ENCODE results near the gene RAB40A.
"Not testable (repeated sequence)": the region's sequence is repeated elsewhere in the genome, so short reads cannot be mapped to it uniquely, and the experiment has no call there.

The RAB40A gene

DNA sequence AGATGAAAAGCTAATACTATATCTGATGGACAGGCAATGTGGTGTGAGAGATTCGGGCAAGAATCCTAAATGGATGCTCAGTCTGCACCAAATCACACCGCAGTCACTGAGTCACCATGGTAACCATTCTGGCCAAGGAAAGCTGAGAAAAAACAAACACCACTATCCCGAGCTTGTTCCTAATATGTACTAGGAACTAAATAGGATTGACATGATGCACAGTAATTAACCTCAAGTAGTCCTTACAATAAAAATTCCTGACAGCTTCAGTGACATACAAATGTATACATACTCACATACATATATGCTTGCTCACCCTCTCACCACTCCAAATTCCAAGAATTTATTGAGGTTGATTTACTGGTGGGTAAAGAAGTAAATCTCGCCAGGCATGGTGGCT lies 1.1 kb upstream of the RAB40A start:
- DNase-seq = no peak

DNA sequence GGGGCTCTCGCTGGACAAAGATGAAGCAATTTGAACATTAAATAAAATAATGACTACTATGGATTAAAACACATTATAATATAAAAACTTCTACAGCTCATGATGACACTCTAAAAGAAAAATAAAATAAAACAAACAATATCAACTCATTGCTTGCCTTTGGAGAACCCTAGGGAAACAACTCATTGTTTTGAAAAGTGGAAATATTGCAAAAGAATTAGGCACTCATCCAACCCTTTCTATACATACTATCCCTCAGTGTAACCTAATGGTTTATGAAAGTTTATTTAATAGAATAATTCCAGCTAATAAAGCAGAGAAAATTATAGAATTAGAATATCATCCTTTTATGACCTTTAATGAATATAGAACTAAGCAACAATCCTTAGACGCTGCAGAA lies 718 bp downstream of the RAB40A start:
- DNase-seq = no peak

DNA sequence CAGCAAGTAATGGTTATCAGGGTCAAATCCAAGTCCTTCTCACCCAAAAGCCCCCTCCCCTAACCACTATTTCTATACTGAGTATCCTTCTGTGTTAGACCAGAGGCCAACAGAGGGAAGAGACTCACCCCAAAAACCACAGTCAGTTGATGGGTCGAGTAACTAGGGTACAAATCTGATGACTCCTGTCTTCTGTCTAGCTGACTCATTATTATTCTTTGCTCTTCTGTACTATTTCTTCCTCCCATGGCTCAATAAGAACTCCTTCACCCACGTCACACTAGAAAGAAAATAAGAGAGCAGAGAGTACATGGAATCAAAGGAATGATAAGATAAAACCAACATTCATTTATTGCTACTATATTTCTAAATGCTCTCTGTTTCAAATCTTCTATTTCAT lies 2.0 kb downstream of the RAB40A start:
- DNase-seq = no peak

DNA sequence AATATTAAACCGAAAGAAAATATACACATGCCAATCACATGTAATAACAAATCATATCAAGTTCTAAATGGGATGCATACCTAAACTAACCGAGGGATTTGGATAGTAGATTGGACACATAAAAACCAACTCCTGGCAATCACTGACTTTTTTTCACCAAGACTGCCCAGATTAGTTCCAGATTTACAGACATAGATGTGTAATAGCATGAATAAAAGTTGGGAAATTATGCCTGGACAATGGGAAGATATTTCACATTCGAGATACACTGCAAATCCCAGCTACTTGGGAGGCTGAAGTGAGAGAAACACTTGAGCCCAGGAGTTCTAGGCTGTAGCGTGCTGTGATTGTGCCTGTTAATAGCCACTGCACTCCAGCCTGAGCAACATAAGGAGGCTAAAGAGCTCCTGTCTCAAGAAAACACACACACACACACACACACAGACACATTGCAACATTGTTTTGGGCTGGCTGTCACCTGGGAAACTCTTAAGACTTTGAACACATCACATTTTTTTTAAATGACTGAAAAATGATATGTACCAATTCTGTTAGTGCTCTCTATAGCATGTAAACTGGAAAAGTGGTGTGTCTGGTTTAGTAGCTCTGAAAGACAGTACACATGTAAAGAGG lies 5.7 kb downstream of the RAB40A start:
- no peak for DNase-seq

DNA sequence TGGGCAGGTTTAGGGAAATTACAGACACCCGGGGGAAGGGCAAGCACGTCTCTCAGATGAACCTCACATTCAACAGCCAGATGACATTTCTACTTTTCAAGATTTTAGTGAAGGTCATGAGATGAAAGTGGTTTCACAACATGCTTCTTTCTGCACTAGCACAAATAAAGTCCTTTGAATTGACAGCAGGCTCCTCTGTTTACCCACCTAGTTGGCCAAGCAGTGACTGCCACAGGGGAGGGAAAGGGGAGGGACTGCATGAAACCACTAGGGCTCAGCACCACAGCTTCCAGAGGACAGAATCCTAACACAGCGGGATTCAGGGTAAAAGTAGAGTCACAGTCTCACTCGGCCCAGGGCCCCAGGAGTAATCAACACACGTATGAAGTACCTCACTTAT lies 6.2 kb downstream of the RAB40A start:
- DNase-seq = no peak

DNA sequence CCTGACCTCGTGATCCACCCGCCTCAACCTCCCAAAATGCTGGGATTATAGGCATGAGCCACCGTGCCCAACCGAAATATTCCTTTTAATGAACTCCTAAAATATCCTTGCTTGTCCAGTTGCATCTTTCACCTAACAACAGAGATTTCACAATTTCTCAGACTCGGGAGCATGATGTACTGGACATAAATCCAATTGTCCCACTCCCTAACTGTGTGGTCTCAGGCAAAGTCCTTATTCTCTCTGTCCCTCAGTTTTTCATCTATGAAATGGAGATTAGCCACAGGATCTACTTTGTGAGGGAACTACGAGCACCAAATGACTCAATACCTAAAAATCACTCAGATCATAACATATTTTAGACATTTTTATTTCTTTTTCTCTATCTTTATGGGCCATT lies 9.3 kb downstream of the RAB40A start:
- no peak for DNase-seq

DNA sequence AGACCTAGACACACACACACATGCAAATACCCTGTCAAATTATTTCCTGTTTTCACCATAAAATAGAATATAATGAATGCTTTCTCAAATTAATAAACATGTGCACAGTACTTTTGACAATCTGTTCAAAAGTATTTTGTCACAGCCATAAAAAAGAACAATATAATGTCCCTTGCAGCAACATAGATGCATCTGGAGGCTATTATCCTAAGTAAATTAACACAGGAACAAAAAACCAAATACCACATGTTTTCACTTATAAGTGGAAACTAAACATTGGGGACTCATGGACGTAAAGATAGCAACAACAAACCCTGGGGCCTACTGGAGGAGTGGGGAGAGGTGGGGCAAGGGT lies 15.5 kb downstream of the RAB40A start:
- no peak for DNase-seq

DNA sequence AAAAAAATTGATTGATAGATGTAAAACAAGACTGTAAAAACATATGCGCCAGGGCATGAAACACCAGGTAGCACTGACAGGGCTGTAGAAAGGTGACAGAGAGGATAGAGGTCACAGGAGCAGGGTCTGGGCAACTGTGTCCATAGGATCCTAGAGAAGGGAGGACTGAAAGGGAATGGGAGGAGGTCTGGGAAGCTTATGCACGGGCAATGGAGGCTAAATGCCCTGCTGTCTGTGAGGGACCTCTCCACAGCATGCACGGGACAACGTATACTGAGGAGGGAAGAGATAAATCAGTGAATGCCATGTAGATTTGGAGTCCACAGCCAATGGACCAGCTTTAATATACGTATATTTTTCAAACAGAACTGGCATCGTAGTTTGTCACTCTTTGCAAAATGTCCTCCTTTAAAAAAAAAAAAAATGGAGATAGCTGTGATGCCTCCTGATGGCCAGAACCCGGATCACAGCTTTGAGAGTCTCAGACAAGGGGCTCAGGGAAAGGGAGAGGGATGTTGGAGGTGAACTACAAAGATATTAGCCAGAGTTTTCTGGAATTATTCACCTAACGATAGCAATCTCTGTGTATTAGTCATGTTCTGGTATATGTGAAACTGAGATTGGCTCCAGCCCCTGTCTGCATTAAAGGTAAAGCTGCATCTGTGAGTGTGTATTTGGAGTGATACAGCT lies 16.0 kb downstream of the RAB40A start:
- DNase-seq = no peak

DNA sequence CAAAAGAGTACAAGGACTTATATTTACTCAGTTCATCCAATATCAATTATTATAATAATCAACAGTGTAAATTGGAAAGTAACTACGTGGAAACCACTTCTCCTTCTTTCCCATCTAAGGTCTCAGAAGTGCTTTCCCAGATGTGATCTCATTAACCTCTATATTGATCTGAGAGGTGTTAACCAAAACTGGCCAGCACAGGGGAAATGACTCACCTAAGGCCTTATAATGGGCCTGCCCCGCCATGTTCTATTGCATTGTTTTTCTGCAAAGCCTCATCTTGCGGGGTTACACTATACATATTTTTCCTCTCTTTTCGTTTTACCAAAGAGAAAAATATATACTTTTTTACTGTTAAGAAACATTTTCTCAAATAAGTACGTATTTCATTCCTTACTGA lies 20.5 kb downstream of the RAB40A start:
- DNase-seq = no peak

DNA sequence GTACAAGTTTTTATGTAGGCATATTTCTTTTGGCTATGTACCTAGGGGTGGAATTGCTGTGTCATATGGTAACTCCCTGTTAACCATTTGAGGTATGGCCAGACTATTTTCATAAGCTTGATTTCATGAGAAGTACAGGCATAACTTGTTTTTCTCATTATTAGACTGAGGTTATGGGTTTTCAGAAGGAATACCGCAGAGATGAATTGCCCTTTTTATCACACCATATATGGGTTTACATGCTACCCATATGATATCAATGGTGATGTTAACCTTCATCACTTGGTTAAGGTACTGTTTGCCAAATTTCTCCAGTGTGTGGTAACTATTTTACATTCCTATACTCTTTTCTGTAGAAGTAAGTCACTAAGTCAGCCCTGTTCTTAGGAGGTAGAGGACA lies 23.5 kb downstream of the RAB40A start:
- no peak for DNase-seq

DNA sequence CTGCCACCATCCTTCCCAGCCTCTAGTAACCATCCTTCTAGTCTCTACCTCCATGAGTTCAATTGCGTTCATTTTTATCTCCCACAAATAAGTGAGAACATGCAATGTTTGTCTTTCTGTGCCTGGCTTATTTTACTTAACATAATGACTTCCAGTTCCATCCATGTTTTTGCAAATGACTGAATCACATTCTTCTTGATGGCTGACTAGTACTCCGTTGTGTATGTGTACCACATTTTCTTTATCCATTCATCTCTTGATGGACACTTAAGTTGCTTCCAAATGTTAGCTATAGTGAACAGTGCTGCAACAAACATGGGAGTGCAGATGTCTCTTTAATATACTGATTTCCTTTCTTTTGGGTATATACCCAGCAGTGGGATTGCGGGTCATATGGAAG lies 25.7 kb downstream of the RAB40A start:
- DNase-seq = not testable (repeated sequence)

DNA sequence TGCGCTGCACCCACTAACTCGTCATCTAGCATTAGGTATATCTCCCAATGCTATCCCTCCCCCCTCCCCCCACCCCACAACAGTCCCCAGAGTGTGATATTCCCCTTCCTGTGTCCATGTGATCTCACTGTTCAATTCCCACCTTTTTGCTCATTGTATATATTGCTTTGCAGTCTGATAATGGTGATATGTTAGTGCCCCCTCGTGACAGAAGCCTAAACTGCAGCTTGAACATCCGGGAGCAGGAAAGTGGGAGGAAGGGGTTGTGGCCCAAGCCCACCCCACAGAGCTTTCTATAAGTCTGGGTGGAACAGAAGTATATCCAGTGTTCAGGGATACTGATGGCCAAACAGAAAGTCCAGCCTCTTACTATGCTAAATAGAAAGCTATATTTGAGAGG lies 29.6 kb downstream of the RAB40A start:
- not testable (repeated sequence) for DNase-seq

DNA sequence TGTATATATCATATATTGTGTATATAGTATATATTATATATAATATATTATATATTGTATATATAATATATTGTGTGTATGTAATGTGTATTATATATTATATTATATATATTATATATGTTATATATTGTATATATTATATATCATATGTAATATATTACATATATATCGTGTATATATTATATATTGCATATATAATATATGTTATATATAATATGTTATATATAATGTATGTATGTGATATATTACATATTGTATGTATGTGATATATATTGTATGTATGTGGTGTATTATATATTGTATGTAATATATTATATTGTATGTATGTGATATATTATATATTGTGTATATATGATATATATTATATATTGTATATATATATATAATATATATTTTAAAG lies 30.5 kb downstream of the RAB40A start:
- no peak for DNase-seq

DNA sequence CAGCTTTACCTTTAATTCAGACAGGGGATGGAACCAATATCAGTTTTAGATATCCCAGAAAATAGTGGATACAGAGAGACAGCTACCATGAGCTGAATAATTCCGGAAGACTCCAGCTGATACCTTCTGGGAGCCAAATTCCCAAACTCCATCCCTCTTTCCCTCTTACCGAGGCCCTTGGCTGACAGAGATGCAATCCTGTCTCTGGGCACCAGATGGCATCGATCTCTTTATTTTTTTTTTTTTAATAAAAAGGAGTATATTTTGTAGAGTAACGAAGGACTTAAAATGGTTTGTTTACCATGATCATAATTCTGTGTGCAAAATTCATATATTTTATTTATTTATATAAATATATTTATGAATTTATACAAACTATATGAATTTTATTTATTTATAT lies 31.0 kb downstream of the RAB40A start:
- DNase-seq = no peak

DNA sequence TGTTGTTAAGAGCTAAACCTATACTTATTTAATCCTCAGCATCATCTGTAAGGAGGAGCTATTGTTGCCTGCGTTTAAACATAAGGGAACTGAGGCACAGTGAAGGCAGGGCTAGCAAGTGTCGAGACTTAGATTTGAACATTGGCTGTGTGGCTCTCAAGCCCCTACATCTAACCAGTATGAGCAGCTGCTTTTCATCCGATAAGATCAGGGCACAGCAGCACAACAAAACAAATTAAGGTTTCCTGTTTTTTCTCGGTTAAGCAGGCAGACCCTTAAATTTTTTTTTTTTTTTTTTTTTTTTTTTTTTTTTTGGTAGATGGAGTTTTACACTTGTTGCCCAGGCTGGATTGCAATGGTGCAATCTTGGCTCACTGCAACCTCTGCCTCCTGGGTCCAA lies 35.6 kb downstream of the RAB40A start:
- DNase-seq = no peak

DNA sequence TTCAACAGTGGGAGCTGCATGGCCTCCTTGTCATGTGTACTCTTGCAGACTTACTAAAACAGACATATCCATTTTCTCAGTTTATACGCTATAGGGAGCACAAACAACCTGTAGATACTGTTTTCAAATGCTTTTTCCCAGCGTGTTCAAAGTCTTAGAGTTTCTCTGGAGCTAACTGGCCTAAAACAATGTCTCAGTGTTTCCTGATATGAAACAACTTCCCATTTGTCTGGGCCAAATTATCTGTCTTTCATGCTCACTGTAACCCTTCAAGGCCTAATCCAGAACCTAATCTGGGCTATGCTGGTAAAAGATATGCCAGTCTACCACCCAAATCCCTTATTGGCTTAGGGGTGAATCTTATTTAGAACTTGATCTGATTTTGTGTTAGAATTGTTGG lies 38.8 kb downstream of the RAB40A start:
- no peak for DNase-seq

DNA sequence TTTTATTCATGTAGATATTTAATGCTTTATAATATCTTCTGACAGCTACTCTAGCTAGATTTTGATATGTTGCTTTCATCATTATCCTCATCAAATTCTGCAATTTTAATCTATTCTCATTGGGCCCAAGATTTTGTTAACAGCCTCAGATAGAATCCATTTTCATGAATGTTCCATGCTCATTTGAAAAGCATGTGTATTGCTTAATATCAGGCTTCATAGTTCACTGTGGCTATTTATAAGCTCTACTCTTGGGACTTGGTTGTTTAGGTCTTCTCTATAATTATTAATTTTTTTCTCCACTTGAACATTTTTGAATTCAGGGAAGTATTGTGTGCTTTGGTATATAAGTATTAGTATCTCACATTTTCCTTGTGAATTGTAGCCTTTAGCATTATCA lies 41.8 kb downstream of the RAB40A start:
- DNase-seq = no peak

DNA sequence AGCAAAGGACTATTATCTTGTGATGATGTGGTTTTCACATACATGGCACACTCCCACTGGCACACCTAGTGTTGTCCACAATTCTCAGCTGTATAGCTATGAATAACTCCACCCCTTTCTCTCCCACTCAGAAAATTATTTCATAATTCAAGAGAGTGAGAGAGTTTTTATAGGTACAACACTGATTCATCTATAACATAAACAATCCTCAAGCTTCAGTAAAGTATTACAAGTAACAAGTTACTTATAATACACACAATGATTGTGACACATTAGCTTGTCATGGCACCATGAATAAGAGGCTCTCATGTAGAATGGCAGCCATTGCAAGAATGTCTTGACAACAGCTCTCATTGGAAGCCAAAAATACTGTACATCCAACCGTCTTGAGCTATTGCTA lies 43.9 kb downstream of the RAB40A start:
- no peak for DNase-seq

DNA sequence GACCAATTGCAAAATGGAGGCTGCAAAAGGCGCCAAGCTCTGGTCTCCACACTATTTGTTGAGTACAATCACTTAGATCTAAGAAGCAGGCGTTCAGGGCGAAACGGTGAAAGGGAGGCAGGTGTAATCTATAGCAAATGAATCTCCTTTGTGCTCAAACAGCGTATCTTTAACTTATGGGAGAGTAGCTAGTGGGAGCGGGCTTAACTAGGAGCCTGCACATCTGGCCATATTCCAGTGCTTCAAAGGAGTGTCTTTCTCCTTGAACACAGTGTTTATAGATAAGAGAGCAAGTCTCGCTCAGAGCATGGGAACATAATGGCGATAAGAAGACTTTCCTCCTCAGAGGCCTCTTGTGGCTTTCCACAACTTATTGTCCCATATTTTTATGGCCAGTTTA lies 49.3 kb downstream of the RAB40A start:
- DNase-seq = not testable (repeated sequence)

DNA sequence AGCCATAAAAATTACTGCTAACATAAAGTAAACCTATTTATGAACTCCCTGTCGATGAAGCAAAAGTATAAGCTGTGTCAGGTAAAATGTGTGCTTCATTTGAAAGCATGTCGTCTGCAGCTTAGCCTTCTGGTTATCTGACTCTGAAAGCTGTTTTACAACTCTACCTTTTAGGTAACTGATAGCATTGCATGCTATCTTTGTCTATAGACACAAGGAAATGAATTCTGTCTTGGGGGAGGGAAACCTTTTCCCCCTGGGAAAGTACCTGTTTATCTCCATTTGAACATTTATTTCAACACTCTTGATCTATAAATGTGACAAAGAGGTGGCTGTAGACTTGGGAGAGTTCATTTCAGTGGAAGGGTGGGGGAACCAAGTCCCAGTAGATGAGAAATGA lies 51.4 kb downstream of the RAB40A start:
- DNase-seq = no peak

DNA sequence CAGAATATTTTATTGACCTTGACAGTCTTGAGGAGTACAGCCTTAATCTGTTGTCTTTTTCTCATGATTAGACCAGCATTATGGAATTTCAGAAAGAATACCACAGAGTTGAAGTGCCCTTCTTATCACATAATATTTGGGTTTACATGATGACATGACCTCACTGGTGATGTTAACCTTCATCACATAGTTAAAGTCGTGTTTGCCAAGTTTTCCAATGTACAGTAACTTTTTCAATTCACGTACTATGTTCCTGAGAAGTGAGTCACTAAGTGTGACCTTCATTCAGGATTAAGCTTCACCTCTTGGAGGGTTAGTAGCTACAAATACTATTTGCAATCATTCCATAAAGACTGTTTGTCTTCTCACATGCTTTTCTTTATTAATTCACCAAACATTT lies 52.1 kb downstream of the RAB40A start:
- DNase-seq = no peak

DNA sequence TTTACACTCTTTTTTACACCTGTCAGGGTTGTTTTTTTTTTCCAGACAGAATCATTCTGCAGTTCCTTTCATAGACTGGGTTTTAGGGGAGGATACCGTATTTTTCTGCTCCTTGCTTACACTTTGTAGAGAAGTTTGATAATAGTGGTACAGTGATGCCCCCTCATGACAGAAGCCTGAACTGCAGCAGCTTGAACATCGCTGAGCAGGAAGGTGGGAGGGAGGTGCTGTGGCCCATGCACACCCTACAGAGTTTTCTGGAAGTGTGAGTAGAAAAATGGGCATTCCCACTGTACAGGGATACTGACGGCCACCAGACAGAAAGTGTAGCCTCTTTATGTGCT lies 54.5 kb downstream of the RAB40A start:
- DNase-seq = peak; percentile 35

DNA sequence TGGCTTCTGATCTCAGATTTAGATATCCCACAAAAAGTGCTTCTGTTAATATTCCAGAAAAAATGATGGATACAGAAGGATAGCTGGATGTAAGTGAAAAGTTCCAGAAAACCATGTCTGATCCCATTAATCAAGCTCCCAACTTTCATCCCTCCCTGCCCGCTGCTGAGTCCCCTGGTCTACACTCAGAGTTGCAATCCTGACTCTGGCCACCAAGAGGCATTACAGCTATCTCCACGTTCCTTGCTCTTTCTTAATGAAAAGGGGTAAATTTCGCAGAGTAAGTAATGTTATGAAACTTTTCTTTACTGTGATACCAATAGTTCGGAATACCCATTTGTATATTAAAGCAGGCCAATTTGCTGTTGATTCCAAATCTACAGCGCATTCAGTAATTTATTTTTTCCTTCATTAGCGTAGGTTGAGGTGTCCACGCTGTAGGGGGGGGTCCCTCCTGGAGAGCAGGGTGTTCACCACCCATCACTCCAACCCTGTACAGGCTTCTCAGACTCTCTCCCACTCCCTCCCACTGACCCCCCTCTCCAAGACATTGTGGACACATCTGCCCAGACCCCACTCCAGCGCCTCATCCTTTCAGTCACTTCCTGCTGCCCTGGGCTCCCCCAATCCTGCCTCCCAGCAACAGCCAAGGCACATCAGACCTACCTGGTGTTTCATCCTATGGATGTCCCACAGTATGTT lies 55.1 kb downstream of the RAB40A start:
- no peak for DNase-seq

DNA sequence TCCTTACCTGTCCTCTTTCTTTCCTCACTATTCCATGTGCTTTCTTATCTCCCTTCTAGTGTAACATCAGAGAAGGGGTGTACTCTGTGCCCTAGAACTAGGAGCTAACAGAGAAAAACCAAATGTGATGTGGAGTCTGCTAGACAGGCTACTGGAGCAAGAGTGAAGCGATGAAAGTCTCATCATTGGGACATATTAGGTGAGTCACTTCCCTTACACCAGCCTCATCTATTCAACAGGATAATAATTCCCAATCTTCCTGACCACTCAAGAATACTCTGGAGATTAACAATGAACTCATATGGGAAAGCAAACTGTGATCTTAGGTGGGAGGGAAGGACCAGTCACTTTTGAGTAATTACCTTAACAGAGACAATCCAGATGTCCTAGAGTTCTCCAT lies 58.1 kb downstream of the RAB40A start:
- DNase-seq = no peak
